GM12875 (cell line): ENCODE measurements around the gene RIPPLY3.

Experiments
- H3K4me3 ChIP-seq: one replicate; pipeline ENCODE4 v1.5.1; 2011; ENCODE audit warnings: low read depth, low read length, control low read depth
- TF ChIP-seq, protein P1 (sequence below): IDR thresholded peaks from 2 replicates; pipeline ENCODE4 v1.5.1; 2011; ENCODE audit warnings: low read depth, mild to moderate bottlenecking, control low read depth, inconsistent platforms, low read length, moderate library complexity, borderline replicate concordance; ENCODE audit not compliant: insufficient read depth

RIPPLY3 gene

DNA sequence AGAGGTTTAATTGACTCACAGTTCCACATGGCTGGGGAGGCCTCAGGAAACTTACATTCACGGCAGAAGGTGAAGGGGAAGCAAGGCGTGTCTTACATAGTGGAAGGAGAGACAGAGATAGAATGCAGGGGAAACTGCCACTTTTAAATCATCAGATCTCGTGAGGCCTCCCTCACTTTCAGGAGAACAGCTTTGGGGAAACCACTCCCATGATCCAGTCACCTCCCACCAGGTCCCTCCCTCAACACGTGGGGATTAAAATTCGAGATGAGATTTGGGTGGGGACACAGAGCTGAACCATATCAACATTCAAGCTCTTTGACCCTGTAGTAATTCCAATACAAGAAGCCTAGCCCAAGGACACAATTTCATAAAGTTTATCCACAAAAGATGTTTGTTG, 52.7 kb downstream of the RIPPLY3 start:
- no peak overlapping the region for H3K4me3 ChIP-seq
- TF ChIP-seq, protein P1, sequence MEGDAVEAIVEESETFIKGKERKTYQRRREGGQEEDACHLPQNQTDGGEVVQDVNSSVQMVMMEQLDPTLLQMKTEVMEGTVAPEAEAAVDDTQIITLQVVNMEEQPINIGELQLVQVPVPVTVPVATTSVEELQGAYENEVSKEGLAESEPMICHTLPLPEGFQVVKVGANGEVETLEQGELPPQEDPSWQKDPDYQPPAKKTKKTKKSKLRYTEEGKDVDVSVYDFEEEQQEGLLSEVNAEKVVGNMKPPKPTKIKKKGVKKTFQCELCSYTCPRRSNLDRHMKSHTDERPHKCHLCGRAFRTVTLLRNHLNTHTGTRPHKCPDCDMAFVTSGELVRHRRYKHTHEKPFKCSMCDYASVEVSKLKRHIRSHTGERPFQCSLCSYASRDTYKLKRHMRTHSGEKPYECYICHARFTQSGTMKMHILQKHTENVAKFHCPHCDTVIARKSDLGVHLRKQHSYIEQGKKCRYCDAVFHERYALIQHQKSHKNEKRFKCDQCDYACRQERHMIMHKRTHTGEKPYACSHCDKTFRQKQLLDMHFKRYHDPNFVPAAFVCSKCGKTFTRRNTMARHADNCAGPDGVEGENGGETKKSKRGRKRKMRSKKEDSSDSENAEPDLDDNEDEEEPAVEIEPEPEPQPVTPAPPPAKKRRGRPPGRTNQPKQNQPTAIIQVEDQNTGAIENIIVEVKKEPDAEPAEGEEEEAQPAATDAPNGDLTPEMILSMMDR: no peak

DNA sequence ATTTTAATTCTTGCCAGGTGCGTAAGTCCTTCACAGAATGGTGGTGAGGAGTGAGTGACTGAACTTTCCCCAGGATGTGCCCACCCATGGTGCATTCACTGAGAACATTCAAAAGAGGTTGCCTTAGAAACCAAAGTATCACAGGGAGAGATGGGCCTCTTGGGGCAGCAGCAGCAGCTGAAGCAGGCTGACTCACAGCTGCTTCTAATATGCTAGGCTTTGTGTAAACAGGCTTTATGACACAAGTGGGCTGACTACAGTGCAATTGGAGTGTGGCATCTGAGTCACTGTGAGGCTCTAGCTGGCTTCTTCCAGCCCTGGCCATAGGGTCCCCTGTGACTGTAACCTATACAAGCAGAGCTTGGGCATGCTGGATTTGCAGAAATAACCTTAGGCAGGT, 53.8 kb downstream of the RIPPLY3 start:
- TF ChIP-seq, protein P1: no peak
- H3K4me3 ChIP-seq: no peak overlapping the region

DNA sequence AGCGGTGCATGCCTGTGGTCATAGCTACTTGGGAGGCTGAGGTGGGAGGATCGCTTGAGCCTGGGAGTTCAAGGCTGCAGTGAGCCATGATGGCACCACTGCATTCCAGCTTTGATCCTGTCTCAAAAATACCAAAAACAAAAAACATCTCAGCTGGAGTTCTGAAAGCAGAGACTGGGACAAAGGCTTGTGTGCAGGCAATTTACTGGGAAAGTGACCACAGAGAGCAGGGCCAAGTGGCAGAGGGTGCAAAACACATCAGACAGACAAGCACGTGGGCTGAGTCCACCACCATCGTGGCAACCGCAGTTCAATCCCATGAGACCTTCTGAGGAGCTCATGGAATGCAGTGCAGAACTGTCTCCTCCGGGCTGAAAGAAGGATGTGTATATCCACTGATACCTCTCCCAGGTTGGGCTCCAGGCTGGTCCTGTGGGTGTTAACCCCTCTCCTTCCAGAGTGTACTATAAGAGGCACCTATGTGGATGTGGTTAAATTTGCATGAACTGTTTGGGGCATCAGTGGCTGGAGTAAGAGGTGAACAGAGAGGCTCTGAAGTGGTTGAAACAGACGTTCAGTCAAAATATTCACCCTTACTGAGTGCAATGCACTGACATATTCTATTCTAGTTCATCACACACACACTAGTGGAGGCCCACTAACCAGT, 55.6 kb downstream of the RIPPLY3 start:
- TF ChIP-seq, protein P1: no peak
- no peak overlapping the region for H3K4me3 ChIP-seq

DNA sequence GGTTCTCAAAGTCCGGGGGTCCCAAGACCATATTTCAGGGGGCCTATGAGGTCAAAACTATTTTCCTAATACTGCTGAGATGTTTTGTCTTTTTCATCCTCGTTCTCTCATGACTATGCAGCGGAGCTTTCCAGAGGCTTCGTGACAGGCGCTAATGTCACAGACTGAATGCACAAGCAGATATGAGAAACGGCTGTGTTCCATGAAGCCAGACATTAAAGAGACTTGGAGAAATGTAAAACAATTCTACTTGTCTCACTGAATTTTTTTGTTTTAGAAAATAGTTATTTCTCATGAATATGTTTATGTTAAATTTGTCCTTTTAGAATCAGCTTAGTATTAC, 56.1 kb downstream of the RIPPLY3 start:
- TF ChIP-seq, protein P1: no peak
- no peak overlapping the region for H3K4me3 ChIP-seq

DNA sequence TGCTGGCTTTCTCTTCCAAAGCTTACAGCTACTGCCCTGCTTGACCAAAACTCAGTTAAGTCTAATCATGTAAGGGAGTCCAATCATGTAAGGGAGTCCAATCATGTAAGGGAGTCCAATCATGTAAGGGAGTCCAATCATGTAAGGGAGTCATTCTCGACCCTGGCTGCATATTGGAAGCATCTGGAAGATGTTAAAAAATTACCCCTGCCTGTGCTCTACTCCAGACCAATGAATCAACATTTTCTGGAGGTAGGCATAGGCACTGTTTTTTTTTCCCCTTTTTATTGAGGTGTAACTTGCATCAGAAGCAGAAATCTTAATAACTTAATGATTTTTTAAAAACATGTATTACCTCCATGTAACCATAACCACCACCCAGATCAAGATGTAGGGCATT, 56.9 kb downstream of the RIPPLY3 start:
- no peak overlapping the region for H3K4me3 ChIP-seq
- TF ChIP-seq, protein P1: no peak

DNA sequence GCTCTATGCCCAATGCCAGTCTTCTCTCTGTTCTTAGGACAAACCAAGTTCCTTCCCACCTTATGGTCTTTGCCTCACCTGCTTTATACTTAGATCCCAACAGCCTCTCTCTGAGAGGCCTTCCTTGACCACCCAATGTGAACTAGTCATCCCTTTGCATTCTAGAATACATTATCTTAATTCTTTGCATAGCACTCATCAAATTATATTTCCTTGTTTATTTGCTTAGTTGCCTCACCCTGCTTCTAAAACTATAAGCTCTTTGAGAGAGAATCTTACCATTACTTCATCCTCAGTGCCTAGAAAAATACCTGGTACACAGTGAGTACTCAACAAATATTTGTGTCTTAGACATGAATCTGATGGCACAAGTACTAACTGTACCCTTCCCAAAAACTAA, 58.3 kb downstream of the RIPPLY3 start:
- no peak overlapping the region for H3K4me3 ChIP-seq
- TF ChIP-seq, protein P1: no peak

DNA sequence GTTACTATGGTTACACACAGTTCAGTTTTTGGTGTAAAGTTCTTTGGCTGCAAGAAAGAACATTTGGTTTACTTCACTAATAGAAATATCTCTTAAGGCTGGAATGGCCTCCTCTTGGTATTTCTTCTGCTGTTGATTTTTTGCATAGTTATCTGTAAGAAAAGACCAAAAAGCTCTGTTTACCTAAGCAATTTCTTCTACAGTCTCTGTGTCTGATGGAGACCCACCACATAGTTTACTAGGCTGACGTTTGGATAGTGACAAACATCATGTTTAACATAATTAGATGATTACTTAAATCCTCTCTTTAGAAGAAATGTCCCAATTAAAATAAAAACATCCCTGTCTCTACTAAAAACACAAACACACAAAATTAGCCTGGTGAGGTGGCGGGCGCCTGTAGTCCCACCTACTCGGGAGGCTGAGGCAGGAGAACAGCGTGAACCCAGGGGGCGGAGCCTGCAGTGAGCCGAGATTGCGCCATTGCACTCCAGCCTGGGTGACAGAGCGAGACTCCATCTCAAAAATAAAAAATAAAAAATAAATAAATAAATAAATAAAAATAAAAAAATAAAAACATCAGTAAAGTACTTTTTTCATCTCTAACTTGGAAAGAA, 59.2 kb downstream of the RIPPLY3 start:
- TF ChIP-seq, protein P1: no peak
- H3K4me3 ChIP-seq: no peak overlapping the region
